HS-5 (cell line): Measurements from ENCODE around the gene CCDC18.
A peak's percentile ranks its signal among the peaks of the same experiment; 100 is the strongest.
"Not testable (repeated sequence)": the region's sequence is repeated elsewhere in the genome, so short reads cannot be mapped to it uniquely, and the experiment has no call there.

Experiments used
- DNase-seq: peaks from one replicate; pipeline ENCODE4 v3.0.0-alpha.2; 2012; ENCODE audit warnings: low read depth

The CCDC18 gene

DNA sequence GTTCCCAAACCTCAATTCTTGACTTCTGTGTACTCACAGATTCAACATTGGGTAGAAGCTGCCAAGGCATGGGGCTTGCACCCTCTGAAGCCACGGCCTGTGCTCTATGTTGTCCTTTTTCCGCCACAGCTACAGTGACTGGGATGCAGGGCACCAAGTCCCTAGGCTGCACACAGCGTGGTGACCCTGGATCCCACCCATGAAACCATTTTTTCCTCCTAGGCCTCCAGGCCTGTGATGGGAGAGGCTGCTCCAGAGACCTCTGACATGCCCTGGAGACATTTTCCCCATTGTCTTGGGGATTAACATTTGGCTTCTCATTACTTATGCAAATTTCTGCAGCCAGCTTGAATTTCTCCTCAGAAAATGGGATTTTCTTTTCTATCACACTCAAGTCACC lies 62.7 kb downstream of the CCDC18 start:
- not testable (repeated sequence) for DNase-seq

DNA sequence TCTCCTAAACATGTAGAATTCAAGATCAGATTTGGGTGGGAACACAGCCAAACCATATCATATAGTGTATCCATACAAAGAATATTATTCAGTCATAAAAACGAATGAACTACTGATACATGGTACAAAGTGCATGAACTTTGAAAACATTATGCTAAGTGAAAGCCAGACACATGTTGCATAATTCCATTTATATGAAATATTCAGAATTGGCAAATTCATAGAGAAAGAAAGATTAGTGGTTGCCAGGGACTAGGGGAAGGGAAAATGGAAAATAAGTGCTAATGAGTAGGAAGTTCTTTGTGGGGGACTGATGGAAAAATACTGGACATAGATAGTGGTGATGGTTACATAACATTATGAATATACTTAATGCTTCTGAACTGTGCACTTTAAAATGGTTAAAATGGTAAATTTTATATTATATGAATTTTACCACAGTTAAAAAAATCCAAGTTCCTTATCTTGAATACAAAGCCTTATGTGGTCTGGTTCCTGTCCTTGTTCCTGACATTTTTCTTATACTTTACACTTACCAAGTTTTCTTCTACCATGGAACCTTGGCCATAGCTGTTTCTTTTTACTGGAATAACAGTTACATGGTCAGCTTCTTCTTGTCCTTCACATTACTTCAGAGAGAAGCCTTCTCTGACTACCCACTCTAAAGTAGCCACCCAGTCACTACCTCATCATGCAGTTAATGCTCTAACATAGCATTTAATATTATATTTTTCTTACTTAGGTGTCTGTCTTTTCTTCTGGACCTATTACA lies 64.0 kb downstream of the CCDC18 start:
- DNase-seq = no peak

DNA sequence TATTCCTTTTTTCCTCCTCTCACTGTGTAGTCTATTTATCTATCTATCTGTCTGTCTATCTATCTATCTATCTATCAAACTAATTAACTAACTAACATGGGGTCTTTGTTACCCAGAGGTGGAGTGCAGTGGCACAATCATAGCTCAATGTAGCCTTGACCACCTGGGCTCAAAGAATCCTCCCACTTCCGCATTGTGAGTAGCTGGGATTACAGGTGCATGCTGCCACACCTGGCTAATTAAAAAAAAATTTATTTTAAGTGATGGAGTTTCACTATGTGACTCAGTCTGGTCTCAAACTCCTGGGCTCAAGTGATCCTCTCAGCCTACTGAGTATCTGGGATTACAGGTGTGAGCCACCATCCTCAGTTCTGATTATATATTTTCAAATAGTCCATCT lies 71.4 kb downstream of the CCDC18 start:
- no peak for DNase-seq

DNA sequence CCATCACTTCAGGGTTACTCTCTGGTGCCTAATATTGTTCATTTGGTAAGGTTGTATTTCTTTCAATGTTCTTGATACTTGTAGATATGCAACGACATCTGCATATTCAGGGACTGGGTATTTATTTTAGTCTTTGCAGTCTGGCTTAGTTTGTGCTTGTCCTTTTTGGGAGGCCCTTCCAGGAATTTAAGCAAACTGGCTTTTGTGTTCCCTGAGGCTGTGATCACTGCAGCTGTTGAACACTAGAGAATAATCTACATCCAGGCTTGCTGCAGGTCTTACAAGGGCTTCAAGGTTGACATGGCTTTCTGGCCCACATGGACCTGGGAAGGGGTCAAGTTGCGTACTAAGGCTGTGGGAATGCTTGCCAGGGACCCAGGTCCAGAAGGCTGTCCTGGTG lies 72.1 kb downstream of the CCDC18 start:
- DNase-seq = no peak

DNA sequence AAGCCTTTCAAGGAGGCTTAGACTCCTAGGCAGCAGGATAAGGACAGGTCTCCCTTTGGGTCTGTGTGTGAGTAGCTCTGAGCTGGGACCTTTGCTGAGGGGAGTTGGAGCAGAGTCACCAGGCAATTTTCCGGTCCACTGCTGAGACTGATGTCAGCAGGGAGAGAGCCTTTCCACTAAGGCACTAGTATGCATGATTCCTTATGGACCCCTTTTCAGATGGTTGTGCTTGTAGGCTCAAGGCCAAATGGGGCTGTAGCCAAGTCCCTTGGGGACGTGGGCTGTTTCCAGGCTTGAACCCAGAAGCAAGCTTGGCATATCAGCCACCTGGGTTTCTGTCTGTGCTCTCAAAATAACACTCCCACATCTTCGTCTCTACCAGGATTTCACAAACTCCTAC lies 73.0 kb downstream of the CCDC18 start:
- DNase-seq = no peak

DNA sequence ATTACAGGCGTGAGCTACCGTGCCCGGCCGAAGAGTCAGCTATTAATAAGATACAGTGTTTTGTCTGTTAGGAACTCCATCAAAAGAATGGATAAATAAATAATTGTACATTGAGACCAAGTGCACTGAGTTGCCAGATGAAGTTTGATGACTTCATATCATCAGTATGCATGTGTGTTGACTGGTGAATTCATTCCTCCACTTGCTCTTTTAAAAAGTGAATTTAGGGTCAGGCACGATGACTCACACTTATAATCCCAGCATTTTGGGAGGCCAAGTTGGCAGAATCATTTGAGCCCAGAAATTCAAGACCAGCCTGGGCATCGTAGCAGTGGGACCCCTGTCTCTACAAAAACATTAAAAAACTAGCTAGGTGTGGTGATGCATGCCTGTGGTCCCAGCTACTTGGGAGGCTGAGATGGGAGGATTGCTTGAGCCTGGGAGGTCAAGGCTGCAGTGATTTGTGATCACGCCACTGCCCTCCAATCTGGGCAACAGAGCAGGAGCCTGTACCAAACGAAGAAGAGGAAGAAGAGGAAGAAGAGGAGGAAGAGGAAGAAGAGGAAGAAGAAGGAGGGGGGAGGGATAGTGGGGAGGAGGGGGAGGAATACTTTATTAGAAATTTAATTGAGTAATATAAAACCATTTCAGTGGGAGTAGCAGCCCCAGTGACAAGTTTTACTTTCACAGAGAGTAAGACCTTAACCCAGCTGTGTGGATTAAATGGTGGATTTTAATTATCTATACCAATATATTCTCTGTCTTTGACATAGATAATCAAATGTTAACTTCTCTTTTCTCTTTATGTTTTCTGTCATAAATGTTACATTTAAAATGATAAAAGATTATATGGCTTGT lies 74.9 kb downstream of the CCDC18 start:
- peak; percentile 75 for DNase-seq

DNA sequence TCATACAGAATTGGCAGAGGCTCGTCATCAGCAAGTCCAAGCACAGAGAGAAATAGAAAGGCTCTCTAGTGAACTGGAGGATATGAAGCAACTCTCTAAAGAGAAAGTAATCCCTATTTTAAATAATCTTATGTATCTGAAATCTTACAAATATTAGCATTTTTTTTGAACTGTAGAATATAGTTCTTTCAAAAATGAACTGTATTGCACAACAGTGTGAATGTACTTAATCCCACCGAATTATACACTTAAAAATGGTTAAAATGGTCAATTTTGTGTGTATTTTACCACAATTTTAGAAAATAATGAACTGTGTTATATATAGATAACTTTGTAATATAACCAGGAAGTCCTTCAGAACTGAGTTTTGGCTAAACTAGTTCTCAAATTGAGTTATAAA lies 75.9 kb downstream of the CCDC18 start:
- DNase-seq = no peak

DNA sequence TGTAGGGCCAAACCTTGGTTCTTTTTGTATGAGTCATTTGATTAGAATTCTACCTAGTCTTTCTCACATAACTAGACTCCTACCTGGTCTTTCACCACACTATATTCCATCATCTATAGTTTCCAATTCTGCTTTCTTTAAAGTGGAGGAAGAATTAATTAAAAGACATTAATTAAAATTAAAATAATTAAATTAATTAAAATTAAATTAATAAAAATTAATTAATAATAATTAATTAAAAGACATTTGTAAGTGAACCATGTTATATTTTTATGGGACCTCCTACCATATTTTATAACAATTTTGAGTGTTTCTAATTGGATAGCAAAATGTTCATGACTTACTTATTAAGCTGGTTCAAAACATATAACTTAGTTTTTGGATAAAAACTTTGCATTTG lies 77.4 kb downstream of the CCDC18 start:
- DNase-seq = no peak

DNA sequence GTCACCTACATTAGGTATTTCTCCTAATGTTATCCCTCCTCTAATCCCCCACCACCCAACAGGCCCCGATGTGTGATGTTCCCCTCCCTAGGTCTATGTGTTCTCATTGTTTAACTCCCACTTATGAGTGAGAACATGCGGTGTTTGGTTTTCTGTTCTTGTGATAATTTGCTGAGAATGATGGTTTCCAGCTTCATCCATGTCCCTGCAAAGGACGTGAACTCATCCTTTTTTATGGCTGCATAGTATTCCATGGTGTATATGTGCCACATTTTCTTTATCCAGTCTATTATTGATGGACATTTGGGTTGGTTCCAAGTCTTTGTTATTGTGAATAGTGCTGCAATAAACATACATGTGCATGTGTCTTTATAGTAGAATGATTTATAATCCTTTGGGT lies 80.2 kb downstream of the CCDC18 start:
- not testable (repeated sequence) for DNase-seq

DNA sequence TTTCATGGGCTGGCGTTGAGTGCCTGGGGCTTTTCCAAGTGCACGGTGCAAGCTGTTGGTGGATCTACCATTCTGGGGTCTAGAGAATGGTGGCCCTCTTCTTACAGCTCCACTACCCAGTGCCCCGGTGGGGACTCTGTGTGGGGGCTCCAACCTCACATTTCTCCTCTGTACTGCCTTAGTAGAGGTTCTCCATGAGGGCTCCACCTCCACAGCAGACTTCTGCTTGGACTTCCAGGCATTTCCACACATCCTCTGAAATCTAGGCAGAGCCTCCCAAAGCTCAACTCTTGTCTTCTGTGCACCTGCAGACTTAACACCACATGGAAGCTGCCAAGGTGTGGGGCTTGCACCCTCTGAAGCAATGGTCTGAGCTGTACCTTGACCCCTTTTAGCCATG lies 82.1 kb downstream of the CCDC18 start:
- DNase-seq = no peak

DNA sequence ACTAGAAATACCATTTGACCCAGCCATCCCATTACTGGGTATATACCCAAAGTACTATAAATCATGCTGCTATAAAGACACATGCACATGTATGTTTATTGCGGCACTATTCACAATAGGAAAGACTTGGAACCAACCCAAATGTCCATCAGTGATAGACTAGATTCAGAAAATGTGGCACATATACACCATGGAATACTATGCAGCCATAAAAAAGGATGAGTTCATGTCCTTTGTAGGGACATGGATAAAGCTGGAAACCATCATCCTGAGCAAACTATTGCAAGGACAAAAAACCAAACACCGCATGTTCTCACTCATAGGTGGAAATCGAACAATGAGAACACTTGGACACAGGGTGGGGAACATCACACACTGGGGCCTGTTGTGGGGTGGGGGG lies 88.4 kb downstream of the CCDC18 start:
- DNase-seq = not testable (repeated sequence)

DNA sequence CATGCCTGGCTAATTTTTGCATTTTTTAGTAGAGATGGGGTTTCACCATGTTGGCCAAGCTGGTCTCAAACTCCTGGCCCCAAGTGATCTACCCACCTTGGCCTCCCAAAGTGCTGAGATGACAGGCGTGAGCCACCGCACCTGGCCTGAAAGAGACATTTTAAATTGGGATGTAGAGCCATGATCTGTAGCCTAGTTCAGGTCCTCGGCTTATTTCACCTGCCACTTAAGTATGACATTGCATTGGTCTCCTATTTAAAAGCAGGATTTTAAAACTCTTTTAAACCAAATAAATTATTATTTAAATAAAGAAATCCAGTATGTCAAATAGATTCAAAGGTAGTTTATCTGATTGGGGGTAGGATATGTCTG lies 94.7 kb downstream of the CCDC18 start:
- not testable (repeated sequence) for DNase-seq

DNA sequence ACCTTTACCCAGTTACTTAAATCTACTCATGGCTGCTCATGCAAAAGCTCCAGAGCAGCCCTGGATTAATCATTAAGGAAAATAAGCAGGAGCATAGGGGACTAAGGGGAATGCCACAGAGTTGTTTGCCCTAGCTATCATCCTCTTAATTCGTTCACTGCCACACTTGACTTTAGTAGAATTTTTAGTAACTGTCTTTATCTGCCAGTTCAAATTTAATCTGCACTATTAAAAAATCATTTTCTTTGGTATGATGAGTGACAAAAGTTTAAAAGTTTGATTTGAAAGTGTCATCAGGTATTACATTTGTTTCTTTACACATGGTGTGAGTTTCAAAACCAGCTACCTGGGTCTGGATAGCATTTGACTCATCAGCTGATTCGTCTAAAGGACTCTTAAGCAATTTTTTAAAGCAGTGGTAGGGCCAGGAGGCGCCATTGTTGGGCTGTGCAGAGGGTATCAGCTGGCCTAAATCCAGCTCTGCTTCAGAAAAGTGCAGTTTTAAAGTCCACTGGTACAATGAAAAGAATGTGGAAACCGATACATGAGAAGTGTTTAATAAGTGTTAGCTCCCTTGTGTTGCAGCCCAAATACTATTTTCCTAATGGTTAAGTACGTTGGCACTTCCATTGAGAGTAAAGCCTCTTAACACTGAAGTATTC lies 95.2 kb downstream of the CCDC18 start:
- no peak for DNase-seq

DNA sequence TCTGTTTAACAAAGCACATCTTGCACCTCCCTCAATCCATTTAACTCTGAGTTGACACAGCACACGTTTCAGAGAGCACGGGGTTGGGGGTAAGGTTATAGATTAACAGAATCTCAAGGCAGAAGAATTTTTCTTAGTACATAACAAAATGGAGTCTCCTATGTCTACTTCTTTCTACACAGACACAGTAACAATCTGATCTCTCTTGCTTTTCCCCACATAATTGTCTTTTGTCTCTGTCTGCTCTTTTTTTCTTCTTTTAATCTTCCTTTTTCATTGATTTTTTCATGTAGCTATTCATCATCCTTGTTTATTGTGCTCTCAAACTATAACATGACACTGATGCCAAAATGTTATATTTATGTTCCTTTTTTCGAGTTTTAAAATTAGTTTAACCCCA lies 97.0 kb downstream of the CCDC18 start:
- DNase-seq = not testable (repeated sequence)

DNA sequence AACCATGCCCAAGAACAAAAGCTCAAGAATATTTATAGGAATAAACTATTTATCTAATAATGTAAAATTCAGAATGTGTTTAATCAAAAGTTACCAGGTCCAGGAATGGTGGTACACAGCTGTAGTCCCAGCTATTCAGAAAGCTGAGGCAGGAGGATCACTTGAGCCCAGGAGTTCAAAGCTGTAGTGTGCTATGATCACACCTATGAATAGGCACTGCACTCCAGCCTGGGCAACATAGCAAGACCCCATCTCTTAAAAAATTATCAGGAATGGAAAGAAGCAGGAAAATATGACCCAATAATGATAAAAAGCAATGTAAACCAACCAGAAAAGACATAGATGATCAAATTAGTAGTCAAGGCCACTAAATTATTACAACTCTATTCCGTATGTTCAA lies 103.0 kb downstream of the CCDC18 start:
- no peak for DNase-seq

DNA sequence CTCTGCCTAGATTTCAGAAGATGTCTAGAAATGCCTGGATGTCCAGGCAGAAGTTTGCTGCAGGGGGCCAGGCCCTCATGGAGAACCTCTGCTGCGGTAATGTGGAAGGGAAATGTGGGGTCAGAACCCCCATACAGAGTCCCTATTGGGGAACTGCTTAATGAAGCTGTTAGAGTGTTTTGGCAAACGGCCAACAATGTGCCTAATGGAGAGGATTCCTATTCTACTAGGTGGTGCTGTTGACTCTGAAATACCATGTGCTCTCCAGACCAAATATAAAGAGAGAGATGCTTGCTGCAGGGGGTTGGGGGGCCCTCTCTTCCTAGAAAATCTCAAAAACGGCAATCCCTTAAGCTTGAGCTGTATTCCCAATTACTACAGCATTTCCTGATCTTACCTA lies 108.0 kb downstream of the CCDC18 start:
- no peak for DNase-seq

DNA sequence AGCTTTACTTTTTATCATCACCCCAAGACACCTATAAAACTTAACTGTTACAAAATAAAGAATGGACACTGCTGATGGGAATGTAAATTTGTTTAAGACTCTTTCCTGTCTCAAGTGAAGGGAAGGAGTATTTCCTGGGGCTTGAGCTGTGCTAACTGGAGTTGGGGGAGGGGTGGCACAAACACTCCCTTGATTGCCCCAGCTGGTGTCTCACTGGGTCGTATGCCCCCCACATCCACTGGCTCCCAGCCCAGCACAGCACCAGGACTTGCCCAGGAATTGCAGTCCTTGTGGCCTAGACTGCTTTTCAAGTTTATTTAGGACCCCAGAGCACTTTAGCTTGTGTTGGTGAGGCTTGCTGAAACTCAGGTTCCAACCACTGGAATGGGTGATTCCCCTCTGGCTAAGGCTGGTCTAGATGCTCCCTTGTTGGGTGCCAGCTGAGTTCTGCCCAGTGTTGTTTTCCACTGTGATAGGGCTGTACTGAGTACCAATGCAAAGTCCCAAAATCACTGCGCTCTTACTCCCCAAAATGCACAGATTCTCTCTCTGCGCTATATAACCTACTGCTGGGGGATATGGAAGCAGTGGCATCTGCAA lies 116.1 kb downstream of the CCDC18 start:
- no peak for DNase-seq

DNA sequence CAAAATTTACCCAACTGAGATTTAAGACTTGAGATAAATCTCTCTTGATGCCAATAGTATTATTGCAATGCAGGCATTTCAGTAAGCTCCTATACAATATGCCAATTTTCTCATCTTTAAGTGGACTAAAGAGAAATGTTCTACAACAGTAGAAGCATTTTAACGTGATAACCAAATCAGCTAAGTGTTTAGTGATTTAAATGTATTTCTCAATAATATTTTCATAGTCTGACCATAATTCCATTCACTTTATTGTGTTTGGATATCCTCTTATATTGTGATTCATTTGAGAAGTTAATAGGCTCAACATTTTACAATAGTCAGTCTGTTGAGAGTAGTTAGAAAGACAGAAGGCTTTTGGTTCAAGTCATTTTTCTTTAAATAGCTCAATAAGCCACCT lies 120.6 kb downstream of the CCDC18 start:
- no peak for DNase-seq

DNA sequence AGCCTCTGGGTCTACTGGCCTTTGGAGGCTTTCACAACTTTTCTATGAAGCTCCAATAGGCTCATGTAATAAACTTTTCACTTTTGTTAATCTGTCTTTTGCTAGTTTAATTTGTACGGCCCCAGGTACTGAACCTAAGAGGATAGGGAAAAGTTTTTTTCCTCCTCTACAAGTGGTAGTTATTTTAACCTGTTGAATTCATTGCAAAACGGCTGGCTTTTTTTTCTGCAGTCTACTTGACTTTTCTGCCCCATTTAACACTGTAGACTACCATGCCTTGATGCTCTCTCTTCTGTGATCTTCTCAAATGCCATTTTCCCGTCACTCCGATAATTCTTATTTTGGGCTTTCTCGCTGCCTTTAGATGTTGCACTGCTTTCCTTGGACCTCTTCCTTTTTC lies 121.6 kb downstream of the CCDC18 start:
- no peak for DNase-seq

DNA sequence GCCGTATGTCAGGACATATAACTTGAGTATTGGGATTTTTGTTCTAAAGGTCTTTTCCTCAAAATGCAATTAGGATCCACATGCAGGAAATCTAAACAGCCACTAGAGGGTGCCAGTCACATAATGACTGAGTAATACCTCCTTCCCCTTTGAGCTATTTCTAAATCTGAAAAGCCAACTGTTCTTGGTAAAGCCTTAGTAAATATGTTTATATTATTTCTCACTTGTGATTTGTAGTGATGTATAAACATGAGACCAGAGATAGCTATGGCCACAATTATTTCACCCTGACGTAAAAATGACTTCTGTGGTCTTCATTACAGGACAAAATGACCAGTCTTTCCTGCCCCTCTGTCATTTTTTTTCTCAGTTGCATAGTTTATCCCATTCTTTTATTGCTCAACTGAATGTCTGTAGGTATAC lies 124.2 kb downstream of the CCDC18 start:
- peak; percentile 37 for DNase-seq

DNA sequence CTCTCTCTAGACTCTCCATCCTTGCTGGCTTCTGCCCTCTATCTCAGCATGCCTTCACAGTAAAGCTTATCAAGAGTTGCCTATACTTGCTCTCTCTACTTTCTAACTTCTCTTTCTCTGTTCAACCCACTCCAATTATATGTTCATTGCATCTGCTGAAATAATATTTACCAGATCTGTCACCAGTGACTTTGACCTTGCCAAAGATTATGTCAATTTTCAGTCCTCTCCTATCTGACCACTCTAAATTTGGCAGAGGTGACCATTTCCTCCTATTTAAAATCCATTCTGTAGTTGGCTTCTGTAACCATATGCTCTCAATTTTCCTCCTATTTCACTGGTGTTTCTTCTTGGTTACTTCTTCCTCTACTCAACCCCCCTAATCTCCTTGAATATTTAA lies 126.4 kb downstream of the CCDC18 start:
- DNase-seq = no peak

DNA sequence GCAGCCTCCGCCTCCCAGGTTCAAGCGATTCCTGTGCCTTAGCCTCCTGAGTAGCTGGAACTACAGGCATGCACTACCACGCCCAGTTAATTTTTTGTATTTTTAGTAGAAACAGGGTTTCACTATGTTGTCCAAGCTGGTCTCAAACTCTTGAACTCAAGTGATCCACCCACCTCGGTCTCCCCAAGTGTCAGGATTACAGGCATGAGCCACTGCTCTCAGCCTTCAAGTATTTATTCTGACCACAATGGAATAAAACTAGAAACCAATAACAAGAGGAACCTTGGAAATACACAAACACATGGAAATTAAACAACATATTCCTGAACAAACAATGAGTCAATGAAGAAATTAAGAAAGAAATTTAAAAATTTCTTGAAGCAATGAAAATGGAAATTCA lies 132.5 kb downstream of the CCDC18 start:
- no peak for DNase-seq

DNA sequence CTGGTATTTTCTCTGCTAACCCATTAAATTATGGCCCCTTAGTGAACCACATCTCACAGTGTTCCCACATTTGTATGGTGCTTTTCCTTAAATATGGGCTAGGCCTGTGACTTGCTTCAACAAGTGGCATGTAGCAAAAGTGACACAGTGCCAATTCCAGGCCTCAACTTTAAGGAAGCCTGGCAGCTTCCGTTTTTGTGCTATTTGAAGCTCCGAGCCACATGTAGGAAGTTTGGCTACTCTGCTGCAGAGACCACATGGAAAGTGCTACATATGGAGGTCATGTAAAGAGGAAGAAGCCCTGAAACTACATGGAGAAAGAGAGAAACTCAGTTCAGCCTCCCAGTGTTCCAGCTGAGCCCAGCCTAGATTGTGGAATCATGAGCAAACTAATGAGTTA lies 136.7 kb downstream of the CCDC18 start:
- no peak for DNase-seq
